Activated CD4-positive, alpha-beta T cell treated with anti-CD3 and anti-CD28 coated beads, Interleukin-2, Interleukin-4, amounts not matched to agents 100 ng/mL and 50 ng/mL, durations not matched to agents 16 hours and 8 hours (primary cell): ENCODE data around the gene ARID1A.

Experiments
- DNase-seq: peaks from one replicate; pipeline ENCODE4 v3.0.0-alpha.2; 2020; ENCODE audit warnings: low spot score

The ARID1A gene

GRCh38 chr1:26761217-26761616, 65.4 kb downstream of the ARID1A start:
- no peak for DNase-seq

DNA sequence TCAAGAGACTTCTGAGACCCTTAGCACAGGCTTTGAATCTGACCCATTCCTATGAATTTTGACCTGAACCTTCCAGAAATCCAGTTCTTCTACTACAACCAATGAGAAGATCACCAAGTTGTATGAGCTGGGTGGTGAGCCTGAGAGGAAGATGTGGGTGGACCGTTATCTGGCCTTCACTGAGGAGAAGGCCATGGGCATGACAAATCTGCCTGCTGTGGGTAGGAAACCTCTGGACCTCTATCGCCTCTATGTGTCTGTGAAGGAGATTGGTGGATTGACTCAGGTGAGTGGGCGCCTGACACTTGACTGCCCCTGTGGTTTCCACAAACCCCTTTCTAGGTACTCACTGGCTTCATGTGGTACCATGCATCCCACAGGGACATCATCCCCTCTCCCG, 71.9 kb downstream of the ARID1A start:
- DNase-seq: no peak

DNA sequence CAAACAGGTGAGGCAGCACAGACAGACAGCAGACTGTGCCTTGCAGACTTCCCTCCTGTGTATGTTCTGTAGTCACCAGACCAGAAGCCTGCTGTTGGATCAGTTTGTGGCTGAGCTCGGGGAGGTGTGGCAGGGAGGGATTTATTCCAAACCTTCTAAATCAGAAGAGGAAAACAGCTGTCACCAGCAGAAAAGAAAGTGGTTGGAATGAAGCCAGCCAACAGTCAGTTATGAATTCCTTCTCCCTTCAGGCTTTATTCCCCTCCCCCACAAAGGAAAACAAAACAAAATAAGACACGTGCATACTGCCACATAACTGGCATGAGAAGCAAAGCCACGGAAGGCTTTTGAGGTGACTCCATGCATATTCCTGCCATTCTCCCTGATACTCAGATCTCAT, 72.9 kb downstream of the ARID1A start:
- no peak for DNase-seq

DNA sequence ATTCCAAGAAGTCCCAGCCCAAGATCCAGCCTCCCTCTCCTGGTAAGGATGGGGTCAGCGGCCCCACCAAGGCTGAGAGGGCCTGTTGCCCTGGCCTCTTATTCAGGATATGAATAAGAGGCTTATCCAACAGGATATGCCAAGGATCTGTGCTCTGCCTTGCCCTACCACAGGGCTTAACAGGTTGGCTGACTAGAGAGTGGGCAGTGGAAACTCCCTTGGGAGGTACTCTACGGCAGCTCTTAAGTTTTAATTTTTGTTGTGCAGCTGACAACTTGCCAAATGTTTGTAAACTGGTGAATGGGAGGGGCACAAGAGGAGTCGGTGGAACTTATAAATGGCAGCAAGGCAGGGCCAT, 75.4 kb downstream of the ARID1A start:
- no peak for DNase-seq

DNA sequence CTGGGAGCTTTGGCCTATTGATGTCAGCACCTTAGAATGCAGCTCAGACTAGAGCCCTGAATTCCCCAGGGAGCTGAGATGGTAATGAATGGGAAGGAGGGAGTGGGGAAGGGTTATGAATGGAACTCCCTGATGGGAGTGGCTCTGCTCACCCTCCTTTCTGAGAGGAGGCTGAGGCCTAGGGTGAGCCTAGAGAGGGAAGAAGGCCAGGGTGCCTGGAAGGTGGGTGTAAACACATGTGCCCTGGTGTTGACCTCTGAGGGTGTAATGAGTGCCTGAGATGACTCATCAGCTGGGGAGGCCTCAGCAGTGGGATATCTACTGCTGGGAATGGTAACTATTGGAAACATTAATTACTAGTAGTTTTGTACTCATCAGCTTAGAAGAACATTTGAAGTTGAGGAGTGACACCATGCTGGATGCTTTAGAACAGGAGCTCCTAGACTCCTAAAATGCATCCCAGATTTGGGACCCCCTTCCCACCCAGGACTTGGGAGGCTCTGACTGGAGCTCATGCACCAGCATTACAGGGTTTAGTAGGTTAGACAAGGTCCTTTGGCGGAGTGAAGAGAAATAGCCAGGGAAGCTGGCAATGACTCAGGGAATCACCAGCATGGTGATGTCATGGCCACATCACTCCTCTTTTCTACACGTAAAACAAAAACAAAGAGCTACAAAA, 76.0 kb downstream of the ARID1A start:
- peak; percentile 15 for DNase-seq

DNA sequence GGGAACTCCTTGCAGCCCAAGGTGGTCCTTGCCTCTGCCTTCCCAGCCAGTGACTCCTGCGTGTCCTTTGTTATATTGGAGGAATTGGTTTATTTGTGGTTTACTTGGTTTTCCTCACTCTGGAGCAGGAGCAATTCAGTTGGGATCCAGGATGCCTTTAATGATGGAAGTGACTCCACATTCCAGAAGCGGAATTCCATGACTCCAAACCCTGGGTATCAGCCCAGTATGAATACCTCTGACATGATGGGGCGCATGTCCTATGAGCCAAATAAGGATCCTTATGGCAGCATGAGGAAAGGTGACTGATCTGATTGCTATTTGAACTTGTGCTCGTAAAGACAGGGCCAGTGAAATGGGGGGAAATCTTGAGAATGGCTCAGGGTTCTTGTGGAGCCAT, 76.9 kb downstream of the ARID1A start:
- DNase-seq: no peak

- no peak for DNase-seq
Measured at GRCh38 chr1:26774462-26774861, 78.6 kb downstream of the ARID1A start.

DNA sequence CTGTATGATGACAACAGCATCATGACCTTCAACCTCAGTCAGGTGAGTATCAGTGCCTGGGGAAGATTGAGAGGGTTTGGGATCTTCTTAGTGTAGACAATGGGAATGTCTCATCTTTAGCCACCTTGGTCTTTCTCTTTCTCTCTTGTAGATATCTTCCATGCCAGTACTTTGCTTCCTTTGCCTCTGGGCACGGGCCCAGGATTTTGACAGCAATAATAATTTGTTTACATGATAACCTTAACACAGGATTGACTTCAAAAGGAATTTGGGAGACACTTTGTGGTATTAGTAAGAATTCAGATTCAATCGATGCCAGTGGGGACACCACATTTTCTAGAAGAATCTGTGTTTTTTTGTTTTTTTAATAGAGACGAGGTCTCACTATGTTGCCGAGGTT, 79.9 kb downstream of the ARID1A start:
- DNase-seq: no peak

DNA sequence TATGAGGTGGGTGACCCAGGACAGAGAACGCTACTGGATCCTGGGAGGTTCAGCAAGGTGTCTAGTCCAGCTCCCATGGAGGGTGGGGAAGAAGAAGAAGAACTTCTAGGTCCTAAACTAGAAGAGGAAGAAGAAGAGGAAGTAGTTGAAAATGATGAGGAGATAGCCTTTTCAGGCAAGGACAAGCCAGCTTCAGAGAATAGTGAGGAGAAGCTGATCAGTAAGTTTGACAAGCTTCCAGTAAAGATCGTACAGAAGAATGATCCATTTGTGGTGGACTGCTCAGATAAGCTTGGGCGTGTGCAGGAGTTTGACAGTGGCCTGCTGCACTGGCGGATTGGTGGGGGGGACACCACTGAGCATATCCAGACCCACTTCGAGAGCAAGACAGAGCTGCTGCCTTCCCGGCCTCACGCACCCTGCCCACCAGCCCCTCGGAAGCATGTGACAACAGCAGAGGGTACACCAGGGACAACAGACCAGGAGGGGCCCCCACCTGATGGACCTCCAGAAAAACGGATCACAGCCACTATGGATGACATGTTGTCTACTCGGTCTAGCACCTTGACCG, 83.4 kb downstream of the ARID1A start:
- DNase-seq: no peak

DNA sequence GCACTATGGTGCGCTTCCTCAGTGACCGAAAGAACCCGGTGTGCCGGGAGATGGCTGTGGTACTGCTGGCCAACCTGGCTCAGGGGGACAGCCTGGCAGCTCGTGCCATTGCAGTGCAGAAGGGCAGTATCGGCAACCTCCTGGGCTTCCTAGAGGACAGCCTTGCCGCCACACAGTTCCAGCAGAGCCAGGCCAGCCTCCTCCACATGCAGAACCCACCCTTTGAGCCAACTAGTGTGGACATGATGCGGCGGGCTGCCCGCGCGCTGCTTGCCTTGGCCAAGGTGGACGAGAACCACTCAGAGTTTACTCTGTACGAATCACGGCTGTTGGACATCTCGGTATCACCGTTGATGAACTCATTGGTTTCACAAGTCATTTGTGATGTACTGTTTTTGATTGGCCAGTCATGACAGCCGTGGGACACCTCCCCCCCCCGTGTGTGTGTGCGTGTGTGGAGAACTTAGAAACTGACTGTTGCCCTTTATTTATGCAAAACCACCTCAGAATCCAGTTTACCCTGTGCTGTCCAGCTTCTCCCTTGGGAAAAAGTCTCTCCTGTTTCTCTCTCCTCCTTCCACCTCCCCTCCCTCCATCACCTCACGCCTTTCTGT, 84.6 kb downstream of the ARID1A start:
- DNase-seq: no peak

GRCh38 chr1:26781206-26781825, 85.5 kb downstream of the ARID1A start:
- DNase-seq: no peak

DNA sequence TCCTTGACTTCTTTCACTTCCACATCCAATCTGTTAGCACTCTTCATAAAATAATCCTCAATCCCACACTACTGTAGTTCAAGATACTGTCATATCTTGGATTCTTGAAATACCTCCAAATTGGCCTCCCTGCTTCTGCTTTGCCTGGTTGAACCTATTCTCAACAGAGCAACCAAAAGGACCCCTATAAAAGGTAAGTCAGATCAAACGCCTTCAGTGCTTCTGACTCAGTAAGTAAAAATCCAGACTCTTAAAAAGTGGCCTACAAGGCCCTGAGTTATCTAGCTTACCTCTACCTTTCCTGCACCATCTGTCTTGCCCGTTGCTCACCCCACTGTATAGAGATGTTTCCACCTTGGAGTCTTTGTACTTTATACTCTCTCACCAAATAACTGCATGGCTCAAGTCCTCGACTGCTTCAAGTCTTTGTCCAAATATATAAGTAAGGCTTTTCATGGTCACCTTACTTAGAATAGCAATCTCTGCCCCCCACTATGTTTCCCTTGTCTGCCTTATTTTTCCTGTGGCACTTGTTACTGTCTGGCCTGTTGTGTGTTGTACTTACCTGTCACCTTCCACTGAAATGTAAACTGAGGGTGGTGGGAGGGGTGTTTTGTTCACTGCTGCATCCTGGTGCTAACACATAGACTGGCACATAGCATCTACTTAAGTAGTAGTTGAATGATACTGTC, 86.9 kb downstream of the ARID1A start:
- no peak for DNase-seq

DNA sequence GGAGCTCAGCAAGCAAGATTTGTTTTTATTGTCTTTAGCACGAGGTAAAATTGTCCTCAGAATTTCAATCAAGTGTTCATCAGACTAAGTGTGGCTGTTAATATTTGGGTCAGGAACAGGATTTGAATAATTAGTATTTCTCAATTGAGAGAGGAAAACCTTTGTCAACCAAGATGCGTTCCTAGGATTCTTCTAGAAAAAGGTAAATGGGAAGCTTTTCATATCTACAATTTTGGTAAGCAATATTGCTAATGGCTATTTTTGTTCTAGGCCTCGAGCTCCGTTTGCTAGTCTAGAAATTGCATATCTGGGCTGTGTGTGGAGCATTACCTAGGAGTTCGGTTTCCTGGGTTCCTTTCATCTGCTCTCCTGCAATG, 87.8 kb downstream of the ARID1A start:
- no peak for DNase-seq

DNA sequence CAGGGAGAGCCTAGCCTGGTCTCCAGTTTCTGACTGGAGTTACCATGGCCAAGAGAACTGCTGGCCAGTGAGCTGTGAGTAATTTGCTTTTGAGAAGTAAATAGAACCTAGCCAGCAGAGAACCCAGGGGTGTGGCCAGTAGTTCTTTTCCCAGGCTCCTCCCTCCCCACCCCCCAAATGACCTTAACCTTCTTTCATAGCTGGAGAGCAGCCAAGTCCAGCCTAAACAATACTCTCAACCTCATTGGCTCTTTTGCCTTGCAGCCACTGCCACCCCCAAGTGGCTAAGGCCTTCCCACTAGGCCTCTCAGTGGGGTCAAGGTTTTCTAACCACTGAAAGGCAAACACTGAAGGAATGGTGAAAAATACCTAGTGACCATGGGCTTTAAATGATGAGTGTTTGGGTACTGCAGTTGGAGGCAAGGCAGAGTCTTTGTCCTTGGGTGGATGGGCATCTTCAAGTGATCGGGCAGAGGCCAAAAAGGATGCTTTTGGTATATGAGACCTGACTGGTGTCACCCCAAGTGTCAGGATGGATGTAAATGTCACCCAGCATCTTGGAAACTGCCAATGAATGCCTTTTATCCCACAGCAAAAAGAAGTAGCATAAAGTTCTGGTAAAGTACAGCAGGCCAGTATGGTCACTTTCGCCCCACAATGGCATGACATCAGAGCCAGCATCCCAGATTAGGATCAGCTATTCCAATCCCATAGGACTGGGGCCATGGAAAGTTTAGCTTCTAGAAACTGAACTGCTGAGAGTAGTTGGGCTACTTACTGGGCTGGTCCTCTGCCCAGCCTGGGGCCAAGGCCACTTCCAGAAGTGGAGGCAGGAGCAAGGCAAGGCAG, 88.4 kb downstream of the ARID1A start:
- no peak for DNase-seq

DNA sequence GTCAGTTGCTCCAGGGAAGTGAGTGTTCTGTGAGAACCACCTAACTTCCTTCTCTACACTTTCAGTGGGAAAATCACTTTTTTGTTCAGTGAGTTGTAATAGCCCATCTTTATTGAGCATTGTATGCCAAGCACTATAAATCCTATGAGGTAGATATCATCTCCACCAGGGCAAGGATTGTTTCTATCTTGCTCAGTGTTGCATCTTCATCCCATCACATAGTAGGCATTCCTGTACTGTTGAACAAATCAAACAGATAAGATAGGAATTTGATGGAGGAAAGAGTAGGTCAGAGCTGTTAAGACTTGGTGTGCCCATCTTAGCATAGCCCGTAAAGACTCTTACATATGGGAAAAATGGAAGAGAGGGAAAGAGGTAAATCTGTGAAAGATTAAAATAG, 89.1 kb downstream of the ARID1A start:
- no peak for DNase-seq

- no peak for DNase-seq
Measured at GRCh38 chr1:26785611-26786436, 90.0 kb downstream of the ARID1A start.

GRCh38 chr1:26786437-26787380, 90.9 kb downstream of the ARID1A start:
- peak; percentile 50 for DNase-seq

DNA sequence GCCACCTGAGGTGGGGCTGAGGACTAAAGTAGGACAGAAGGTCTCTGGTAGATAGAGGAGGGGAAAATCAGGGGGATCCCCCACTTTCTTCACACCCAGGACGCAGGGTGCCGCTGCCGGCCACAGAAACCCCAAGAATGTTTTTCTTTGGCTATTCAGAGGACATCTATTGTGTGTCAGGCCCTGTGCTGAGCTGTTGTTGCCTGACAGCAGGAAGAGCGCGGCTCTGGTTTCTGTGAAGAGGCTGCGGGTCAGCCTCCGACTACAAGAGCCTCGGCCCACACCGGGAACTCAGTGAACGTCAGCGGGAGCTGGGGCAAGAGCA, 91.5 kb downstream of the ARID1A start:
- DNase-seq: peak; percentile 87

- peak; percentile 88 for DNase-seq
Measured at GRCh38 chr1:26787706-26788514, 92.1 kb downstream of the ARID1A start, which contains the start of gene PIGV. Gene PIGV, plus strand, starts transcription at chr1:26787950. Its CDS starts 2,866 bp downstream, at chr1:26790816.
